GM12874 (cell line): ENCODE measurements around the gene SUPT6H.

ENCODE experiments used
- TF ChIP-seq, protein P1 (sequence below): IDR thresholded peaks from 2 replicates; pipeline ENCODE4 v1.5.1; 2011; ENCODE audit warnings: low read depth, mild to moderate bottlenecking, control low read depth, low read length, moderate library complexity; ENCODE audit not compliant: insufficient read depth

SUPT6H gene

DNA sequence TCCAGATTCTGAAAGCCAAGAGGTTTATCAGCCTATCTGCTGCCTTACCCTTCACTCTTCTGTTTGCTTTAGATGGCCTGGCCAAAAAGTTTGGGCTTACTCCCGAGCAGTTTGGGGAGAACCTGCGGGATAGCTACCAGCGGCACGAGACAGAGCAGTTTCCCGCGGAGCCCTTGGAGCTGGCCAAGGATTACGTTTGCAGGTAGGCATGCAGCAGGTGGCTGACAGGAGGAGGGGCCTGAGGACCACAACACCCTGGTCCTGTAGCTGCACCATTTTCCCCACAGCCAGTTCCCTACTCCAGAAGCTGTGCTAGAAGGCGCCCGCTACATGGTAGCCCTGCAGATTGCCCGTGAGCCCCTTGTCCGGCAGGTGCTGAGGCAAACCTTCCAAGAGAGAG, 20.6 kb downstream of the SUPT6H start:
- TF ChIP-seq, protein P1, sequence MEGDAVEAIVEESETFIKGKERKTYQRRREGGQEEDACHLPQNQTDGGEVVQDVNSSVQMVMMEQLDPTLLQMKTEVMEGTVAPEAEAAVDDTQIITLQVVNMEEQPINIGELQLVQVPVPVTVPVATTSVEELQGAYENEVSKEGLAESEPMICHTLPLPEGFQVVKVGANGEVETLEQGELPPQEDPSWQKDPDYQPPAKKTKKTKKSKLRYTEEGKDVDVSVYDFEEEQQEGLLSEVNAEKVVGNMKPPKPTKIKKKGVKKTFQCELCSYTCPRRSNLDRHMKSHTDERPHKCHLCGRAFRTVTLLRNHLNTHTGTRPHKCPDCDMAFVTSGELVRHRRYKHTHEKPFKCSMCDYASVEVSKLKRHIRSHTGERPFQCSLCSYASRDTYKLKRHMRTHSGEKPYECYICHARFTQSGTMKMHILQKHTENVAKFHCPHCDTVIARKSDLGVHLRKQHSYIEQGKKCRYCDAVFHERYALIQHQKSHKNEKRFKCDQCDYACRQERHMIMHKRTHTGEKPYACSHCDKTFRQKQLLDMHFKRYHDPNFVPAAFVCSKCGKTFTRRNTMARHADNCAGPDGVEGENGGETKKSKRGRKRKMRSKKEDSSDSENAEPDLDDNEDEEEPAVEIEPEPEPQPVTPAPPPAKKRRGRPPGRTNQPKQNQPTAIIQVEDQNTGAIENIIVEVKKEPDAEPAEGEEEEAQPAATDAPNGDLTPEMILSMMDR: no peak

DNA sequence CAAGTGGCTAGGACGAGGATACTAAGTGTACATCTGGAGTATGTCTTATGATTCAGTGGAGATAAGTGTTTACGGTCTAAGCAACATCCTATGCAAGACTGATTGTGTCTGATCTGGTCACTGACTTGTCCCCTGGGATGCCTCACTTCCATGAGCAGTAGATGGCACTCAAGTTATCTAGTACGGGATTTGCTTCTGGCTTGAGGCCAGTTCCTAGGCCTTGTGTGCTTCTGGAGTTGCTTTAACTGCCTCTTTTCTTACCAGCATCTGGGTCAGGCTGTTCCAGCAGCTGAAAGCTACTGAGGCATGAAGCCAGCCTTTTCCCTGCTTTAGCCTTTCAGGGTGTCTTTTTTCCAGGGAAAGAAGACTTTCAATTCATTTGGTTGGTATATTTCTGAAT, 23.0 kb downstream of the SUPT6H start:
- TF ChIP-seq, protein P1: no peak

DNA sequence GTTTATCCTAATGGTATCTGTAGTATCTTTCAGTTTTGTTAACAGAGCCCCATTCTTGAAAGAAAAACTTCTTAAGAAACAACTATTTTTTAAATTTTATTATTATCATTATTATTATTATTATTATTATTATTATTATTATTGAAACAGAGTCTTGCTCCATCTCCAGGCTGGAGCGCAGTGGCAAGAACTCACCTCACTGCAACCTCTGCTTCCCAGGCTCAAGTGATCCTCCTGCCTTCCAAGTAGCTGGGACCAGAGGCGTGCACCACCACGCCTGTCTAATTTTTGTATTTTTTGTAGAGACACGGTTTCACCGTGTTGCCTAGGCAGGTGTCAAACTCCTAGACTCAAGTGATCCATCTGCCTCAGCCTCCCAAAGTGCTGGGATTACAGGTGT, 23.4 kb downstream of the SUPT6H start:
- TF ChIP-seq, protein P1: no peak

DNA sequence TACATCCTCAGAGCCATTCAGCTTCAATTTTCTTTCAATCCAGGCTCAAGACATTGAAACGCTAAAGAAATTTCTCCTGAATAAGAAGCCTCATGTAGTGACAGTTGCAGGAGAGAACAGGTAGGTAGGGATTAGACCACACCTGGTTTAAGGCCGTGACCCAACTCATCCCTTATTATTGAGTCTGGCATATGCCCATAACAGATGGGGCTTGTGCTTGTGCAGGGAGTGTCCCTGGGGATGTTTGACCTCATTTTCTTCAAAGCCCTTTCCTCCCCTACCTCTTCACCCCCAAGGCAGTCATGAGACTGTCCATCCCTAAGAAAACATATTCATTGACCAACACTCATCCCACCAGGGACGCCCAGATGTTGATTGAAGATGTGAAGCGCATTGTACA, 24.3 kb downstream of the SUPT6H start:
- TF ChIP-seq, protein P1: no peak

DNA sequence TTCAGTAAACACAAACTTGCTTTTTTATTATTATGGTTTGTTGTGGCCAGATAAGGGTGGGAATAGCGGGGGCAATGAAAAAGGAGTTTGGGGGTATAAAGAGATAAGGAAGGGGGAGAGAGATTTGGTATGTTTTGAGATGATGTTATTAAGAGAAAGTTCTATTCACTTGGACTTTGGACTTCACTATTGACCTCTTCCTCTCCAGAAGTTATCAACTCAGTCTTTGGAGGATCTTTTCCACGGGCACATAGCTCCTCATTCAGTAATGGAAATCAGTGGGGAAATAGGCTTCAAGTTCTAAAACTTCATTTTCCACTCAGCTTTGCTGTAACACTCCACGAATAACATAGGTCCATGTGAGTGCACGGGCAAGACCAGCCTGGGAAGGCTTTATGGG, 26.5 kb downstream of the SUPT6H start:
- TF ChIP-seq, protein P1: no peak

DNA sequence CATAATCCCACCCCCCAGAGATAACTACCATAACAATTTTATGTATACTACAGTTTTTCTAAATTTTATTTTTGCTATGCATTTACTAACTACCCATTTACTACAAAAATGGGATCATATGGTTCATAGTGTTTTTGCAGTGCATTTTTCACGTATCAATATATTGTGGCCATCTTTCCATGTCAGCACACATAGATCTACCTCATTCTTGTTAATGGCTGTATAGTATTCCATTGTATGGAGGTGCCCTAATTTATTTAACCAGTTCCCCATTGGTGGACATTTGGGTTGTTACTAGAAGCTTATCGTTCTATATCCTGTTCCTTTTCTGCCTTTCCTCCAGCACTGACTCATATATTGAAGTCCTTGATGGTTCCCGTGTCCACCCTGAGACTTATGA, 27.0 kb downstream of the SUPT6H start:
- TF ChIP-seq, protein P1: no peak

DNA sequence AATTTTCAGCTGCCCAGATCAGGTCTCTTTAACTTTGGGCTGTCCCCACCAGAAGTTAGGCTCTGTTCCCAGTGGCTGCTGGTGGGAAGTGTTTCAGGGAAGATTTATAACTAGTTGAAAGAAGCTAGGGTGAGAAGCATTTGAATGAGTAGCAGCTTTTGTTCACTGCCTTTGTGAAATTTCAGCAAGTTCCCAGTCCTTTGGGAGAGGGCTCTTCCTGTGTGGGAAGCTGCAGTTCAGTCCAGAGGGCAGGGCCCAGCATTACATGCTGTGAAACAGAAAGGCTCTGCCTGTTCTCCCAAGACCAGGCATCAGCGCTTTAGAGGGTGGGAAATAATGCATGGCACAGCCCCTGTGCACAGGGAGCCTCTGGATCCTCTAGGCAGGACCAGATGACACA, 31.9 kb downstream of the SUPT6H start:
- TF ChIP-seq, protein P1: no peak
